ENCODE results near the gene EFHC1. TPM values are rescaled to one million over a fixed set of nuclear protein-coding genes. Genes with fewer than 3 reads are reported as not detected.

The EFHC1 gene
- 22.5 and 44.0 TPM in 2 replicates for total RNA-seq (2014; rRNA removed; shearing (Covaris generic); ENCODE audit: low replicate concordance)

- Histone ChIP-seq H3K9me3 (ENCODE audit: low read length) (no peaks in the 10 kb centered on the region), H3K36me3 (ENCODE audit: insufficient read depth, low read length) (no peaks in the 10 kb centered on the region), H4K20me1 (ENCODE audit: insufficient read depth, low read depth, low read length) (no peaks in the 10 kb centered on the region), H3K79me2 (ENCODE audit: low read length) (no peaks in the 10 kb centered on the region), H3K27ac (ENCODE audit: low read length) (peak within 1 kb of the TSS; percentile 42; the same call in 1 of the 2 replicates), H3K9ac (ENCODE audit: low read length) (peak within 1 kb of the TSS; percentile 94), H3K27me3 (ENCODE audit: low read length) (no peaks in the 10 kb centered on the region), H3K9me2 (replicated peaks; ENCODE audit: insufficient read depth, low read length) (no peaks in the 10 kb centered on the region), H3K4me3 (ENCODE audit: low read length) (peak within 1 kb of the TSS; percentile 71), H3K4me2 (ENCODE audit: low read depth, low read length, poor library complexity, severe bottlenecking) (peak within 1 kb of the TSS; percentile 96), H3K4me1 (ENCODE audit: low read length) (peaks cover 32% of the 10 kb centered on the region), H2AFZ (ENCODE audit: low read length) (peak within 1 kb of the TSS; percentile 85)
- DNase-seq: peak; percentile 99
These were observed at the start of gene EFHC1 for GRCh38 chr6:52419809-52420667. TSS of gene EFHC1 (plus strand) at chr6:52420342. CDS start at chr6:52420411, 69 bp downstream.

GRCh38 chr6:52371656-52372191, 48.4 kb upstream of the EFHC1 start:
- no peaks in the 10 kb centered on the region for H3K79me2 ChIP-seq (ENCODE audit: low read length)
- no peaks in the 10 kb centered on the region for H3K27me3 ChIP-seq (ENCODE audit: low read length)
- no peak overlapping the region for H3K9ac ChIP-seq (ENCODE audit: low read length)
- DNase-seq: no peak
- H3K9me2 ChIP-seq (replicated peaks; ENCODE audit: insufficient read depth, low read length): no peaks in the 10 kb centered on the region
- H3K27ac ChIP-seq (ENCODE audit: low read length): no peak overlapping the region
- no peaks in the 10 kb centered on the region for H3K36me3 ChIP-seq (ENCODE audit: insufficient read depth, low read length)
- H2AFZ ChIP-seq (ENCODE audit: low read length): no peak overlapping the region
- H3K9me3 ChIP-seq (ENCODE audit: low read length): no peaks in the 10 kb centered on the region
- H3K4me3 ChIP-seq (ENCODE audit: low read length): no peak overlapping the region
- no peaks in the 10 kb centered on the region for H3K4me1 ChIP-seq (ENCODE audit: low read length)
- no peaks in the 10 kb centered on the region for H4K20me1 ChIP-seq (ENCODE audit: insufficient read depth, low read depth, low read length)
- H3K4me2 ChIP-seq (ENCODE audit: low read depth, low read length, poor library complexity, severe bottlenecking): no peak overlapping the region

GRCh38 chr6:52373151-52373690, 46.9 kb upstream of the EFHC1 start:
- Histone ChIP-seq H3K9ac (ENCODE audit: low read length) (no peak overlapping the region), H4K20me1 (ENCODE audit: insufficient read depth, low read depth, low read length) (no peaks in the 10 kb centered on the region), H3K79me2 (ENCODE audit: low read length) (no peaks in the 10 kb centered on the region), H3K4me3 (ENCODE audit: low read length) (no peak overlapping the region), H3K27me3 (ENCODE audit: low read length) (no peaks in the 10 kb centered on the region), H3K36me3 (ENCODE audit: insufficient read depth, low read length) (no peaks in the 10 kb centered on the region), H3K4me2 (ENCODE audit: low read depth, low read length, poor library complexity, severe bottlenecking) (no peak overlapping the region), H3K4me1 (ENCODE audit: low read length) (no peaks in the 10 kb centered on the region), H3K9me2 (replicated peaks; ENCODE audit: insufficient read depth, low read length) (no peaks in the 10 kb centered on the region), H2AFZ (ENCODE audit: low read length) (no peak overlapping the region), H3K27ac (ENCODE audit: low read length) (no peak overlapping the region), H3K9me3 (ENCODE audit: low read length) (no peaks in the 10 kb centered on the region)
- DNase-seq: no peak

GRCh38 chr6:52374247-52374646, 45.9 kb upstream of the EFHC1 start:
- Histone ChIP-seq H3K27me3 (ENCODE audit: low read length) (no peaks in the 10 kb centered on the region), H3K4me3 (ENCODE audit: low read length) (no peak overlapping the region), H3K9ac (ENCODE audit: low read length) (no peak overlapping the region), H3K4me1 (ENCODE audit: low read length) (no peaks in the 10 kb centered on the region), H3K9me3 (ENCODE audit: low read length) (no peaks in the 10 kb centered on the region), H3K9me2 (replicated peaks; ENCODE audit: insufficient read depth, low read length) (no peaks in the 10 kb centered on the region), H3K27ac (ENCODE audit: low read length) (no peak overlapping the region), H2AFZ (ENCODE audit: low read length) (no peak overlapping the region), H3K36me3 (ENCODE audit: insufficient read depth, low read length) (no peaks in the 10 kb centered on the region), H3K4me2 (ENCODE audit: low read depth, low read length, poor library complexity, severe bottlenecking) (no peak overlapping the region), H3K79me2 (ENCODE audit: low read length) (no peaks in the 10 kb centered on the region), H4K20me1 (ENCODE audit: insufficient read depth, low read depth, low read length) (no peaks in the 10 kb centered on the region)
- DNase-seq: no peak

- Histone ChIP-seq H3K9me3 (ENCODE audit: low read length) (no peaks in the 10 kb centered on the region), H3K79me2 (ENCODE audit: low read length) (no peaks in the 10 kb centered on the region), H3K4me1 (ENCODE audit: low read length) (no peaks in the 10 kb centered on the region), H3K9ac (ENCODE audit: low read length) (no peak overlapping the region), H3K9me2 (replicated peaks; ENCODE audit: insufficient read depth, low read length) (no peaks in the 10 kb centered on the region), H3K4me3 (ENCODE audit: low read length) (no peak overlapping the region), H3K36me3 (ENCODE audit: insufficient read depth, low read length) (no peaks in the 10 kb centered on the region), H3K4me2 (ENCODE audit: low read depth, low read length, poor library complexity, severe bottlenecking) (no peak overlapping the region), H3K27me3 (ENCODE audit: low read length) (no peaks in the 10 kb centered on the region), H2AFZ (ENCODE audit: low read length) (no peak overlapping the region), H3K27ac (ENCODE audit: low read length) (no peak overlapping the region), H4K20me1 (ENCODE audit: insufficient read depth, low read depth, low read length) (no peaks in the 10 kb centered on the region)
- DNase-seq: no peak
These were observed 44.2 kb upstream of the EFHC1 start for GRCh38 chr6:52375780-52376556.

- Histone ChIP-seq H3K4me3 (ENCODE audit: low read length) (no peak overlapping the region), H3K9me2 (replicated peaks; ENCODE audit: insufficient read depth, low read length) (no peaks in the 10 kb centered on the region), H3K4me2 (ENCODE audit: low read depth, low read length, poor library complexity, severe bottlenecking) (no peak overlapping the region), H4K20me1 (ENCODE audit: insufficient read depth, low read depth, low read length) (no peaks in the 10 kb centered on the region), H3K9me3 (ENCODE audit: low read length) (no peaks in the 10 kb centered on the region), H3K9ac (ENCODE audit: low read length) (no peak overlapping the region), H3K36me3 (ENCODE audit: insufficient read depth, low read length) (no peaks in the 10 kb centered on the region), H3K79me2 (ENCODE audit: low read length) (no peaks in the 10 kb centered on the region), H3K27me3 (ENCODE audit: low read length) (no peaks in the 10 kb centered on the region), H2AFZ (ENCODE audit: low read length) (no peak overlapping the region), H3K4me1 (ENCODE audit: low read length) (no peaks in the 10 kb centered on the region), H3K27ac (ENCODE audit: low read length) (no peak overlapping the region)
- no peak for DNase-seq
These were observed 43.4 kb upstream of the EFHC1 start for GRCh38 chr6:52376763-52377162.

- H3K9ac ChIP-seq (ENCODE audit: low read length): no peak overlapping the region
- H3K27me3 ChIP-seq (ENCODE audit: low read length): no peaks in the 10 kb centered on the region
- H4K20me1 ChIP-seq (ENCODE audit: insufficient read depth, low read depth, low read length): no peaks in the 10 kb centered on the region
- H3K9me2 ChIP-seq (replicated peaks; ENCODE audit: insufficient read depth, low read length): no peaks in the 10 kb centered on the region
- DNase-seq: no peak
- H3K9me3 ChIP-seq (ENCODE audit: low read length): no peaks in the 10 kb centered on the region
- H3K79me2 ChIP-seq (ENCODE audit: low read length): no peaks in the 10 kb centered on the region
- H3K36me3 ChIP-seq (ENCODE audit: insufficient read depth, low read length): no peaks in the 10 kb centered on the region
- no peak overlapping the region for H3K4me3 ChIP-seq (ENCODE audit: low read length)
- no peak overlapping the region for H3K4me2 ChIP-seq (ENCODE audit: low read depth, low read length, poor library complexity, severe bottlenecking)
- no peak overlapping the region for H3K27ac ChIP-seq (ENCODE audit: low read length)
- no peaks in the 10 kb centered on the region for H3K4me1 ChIP-seq (ENCODE audit: low read length)
- H2AFZ ChIP-seq (ENCODE audit: low read length): no peak overlapping the region
These were observed 42.5 kb upstream of the EFHC1 start for GRCh38 chr6:52377538-52378221.
